Activated T-helper 9 cell treated with anti-CD3 and anti-CD28 coated beads, Interleukin-2, amount 50 U/mL, for 16 hours (primary cell): ENCODE measurements around the gene CDK5RAP1.

Experiments
- DNase-seq: peaks from one replicate; pipeline ENCODE4 v3.0.0-alpha.2; 2020; ENCODE audit warnings: low read depth

The CDK5RAP1 gene

GRCh38 chr20:33386673-33387072 is 14.6 kb downstream of the CDK5RAP1 start:
- no peak for DNase-seq

GRCh38 chr20:33377366-33377765 is 24.0 kb downstream of the CDK5RAP1 start:
- no peak for DNase-seq

- DNase-seq, result no peak
Observed at GRCh38 chr20:33373735-33374605, 27.3 kb downstream of the CDK5RAP1 start.

- DNase-seq, result no peak
Observed at GRCh38 chr20:33372993-33373441, 28.3 kb downstream of the CDK5RAP1 start.

- peak; percentile 54 for DNase-seq
Observed at GRCh38 chr20:33370291-33370690, 31.0 kb downstream of the CDK5RAP1 start.

- DNase-seq, result no peak
Observed at GRCh38 chr20:33362898-33363297, 38.4 kb downstream of the CDK5RAP1 start.

GRCh38 chr20:33359399-33360261 is 41.7 kb downstream of the CDK5RAP1 start:
- DNase-seq, result no peak

- no peak for DNase-seq
Observed at GRCh38 chr20:33353013-33353402, 48.3 kb downstream of the CDK5RAP1 start.

- DNase-seq, result no peak
Observed at GRCh38 chr20:33352258-33353012, 48.9 kb downstream of the CDK5RAP1 start.

GRCh38 chr20:33351696-33352095 is 49.6 kb downstream of the CDK5RAP1 start:
- no peak for DNase-seq

- DNase-seq, result no peak
Observed at GRCh38 chr20:33349493-33349892, 51.8 kb downstream of the CDK5RAP1 start.

- DNase-seq, result no peak
Observed at GRCh38 chr20:33348136-33348937, 53.0 kb downstream of the CDK5RAP1 start.

GRCh38 chr20:33345342-33345741 is 56.0 kb downstream of the CDK5RAP1 start:
- DNase-seq, result no peak

GRCh38 chr20:33343521-33343920 is 57.8 kb downstream of the CDK5RAP1 start:
- no peak for DNase-seq

GRCh38 chr20:33339515-33340058 is 61.7 kb downstream of the CDK5RAP1 start:
- DNase-seq, result no peak

- DNase-seq, result no peak
Observed at GRCh38 chr20:33338467-33339258, 62.7 kb downstream of the CDK5RAP1 start.

GRCh38 chr20:33337531-33338165 is 63.7 kb downstream of the CDK5RAP1 start:
- no peak for DNase-seq

GRCh38 chr20:33337119-33337518 is 64.2 kb downstream of the CDK5RAP1 start:
- DNase-seq, result no peak

GRCh38 chr20:33336375-33336774 is 64.9 kb downstream of the CDK5RAP1 start:
- no peak for DNase-seq

GRCh38 chr20:33334111-33334510 is 67.2 kb downstream of the CDK5RAP1 start:
- no peak for DNase-seq
